ENCODE data around the gene OSBPL9. TPM values are rescaled to one million over a fixed set of nuclear protein-coding genes. Genes with fewer than 3 reads are reported as not detected.

OSBPL9 gene
- total RNA-seq, 2 donors from 2014 or later, result 94.1 to 114 TPM

DNA sequence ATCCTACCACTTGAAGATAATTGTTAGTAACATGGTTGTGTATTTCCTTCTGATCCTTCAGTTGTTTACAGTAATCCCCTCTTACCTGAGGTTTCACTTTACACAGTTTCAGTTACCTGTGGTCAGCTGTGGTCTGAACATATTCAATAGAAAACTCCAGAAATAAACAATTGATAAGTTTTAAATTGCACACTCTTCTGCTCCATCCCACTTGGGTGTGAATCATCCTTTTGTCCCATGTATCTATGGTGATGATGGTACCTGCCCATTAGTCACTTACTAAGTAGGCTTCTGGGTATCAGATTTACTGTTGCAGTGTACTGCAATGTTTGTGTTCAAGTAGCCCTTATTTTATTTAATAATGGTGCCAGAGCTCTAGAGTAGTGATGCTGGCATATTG lies 62.5 kb downstream of the OSBPL9 start:
- Histone ChIP-seq H3K4me1 (ENCODE audit: control insufficient read depth in 1 of 2, low read depth in 2 of 2) (peaks cover 12 to 18% of the 10 kb centered on the region in 2 donors), H3K9me3 (no peaks in the 10 kb centered on the region), H3K36me3 (no peaks in the 10 kb centered on the region), H3K4me3 (no peak overlapping the region), H3K27me3 (replicated peaks; ENCODE audit: insufficient read depth) (no peaks in the 10 kb centered on the region), H3K27ac (peak overlapping the region in 1 of 2 donors; percentile 73)
- TF ChIP-seq, protein P1, sequence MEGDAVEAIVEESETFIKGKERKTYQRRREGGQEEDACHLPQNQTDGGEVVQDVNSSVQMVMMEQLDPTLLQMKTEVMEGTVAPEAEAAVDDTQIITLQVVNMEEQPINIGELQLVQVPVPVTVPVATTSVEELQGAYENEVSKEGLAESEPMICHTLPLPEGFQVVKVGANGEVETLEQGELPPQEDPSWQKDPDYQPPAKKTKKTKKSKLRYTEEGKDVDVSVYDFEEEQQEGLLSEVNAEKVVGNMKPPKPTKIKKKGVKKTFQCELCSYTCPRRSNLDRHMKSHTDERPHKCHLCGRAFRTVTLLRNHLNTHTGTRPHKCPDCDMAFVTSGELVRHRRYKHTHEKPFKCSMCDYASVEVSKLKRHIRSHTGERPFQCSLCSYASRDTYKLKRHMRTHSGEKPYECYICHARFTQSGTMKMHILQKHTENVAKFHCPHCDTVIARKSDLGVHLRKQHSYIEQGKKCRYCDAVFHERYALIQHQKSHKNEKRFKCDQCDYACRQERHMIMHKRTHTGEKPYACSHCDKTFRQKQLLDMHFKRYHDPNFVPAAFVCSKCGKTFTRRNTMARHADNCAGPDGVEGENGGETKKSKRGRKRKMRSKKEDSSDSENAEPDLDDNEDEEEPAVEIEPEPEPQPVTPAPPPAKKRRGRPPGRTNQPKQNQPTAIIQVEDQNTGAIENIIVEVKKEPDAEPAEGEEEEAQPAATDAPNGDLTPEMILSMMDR (IDR thresholded peaks at IDR 0.05), result no peak
- DNase-seq (ENCODE audit: low spot score) (no peak), ATAC-seq (ENCODE audit: insufficient number of reproducible peaks, low FRiP score, low read depth) (no peak)

GRCh38 chr1:51684776-51685175 lies 67.9 kb downstream of the OSBPL9 start:
- peaks cover 24 to 33% of the 10 kb centered on the region in 2 donors for H3K4me1 ChIP-seq (ENCODE audit: control insufficient read depth in 1 of 2, low read depth in 2 of 2)
- no peak overlapping the region for H3K27ac ChIP-seq
- no peaks in the 10 kb centered on the region for H3K27me3 ChIP-seq (replicated peaks; ENCODE audit: insufficient read depth)
- ATAC-seq (ENCODE audit: insufficient number of reproducible peaks, low FRiP score, low read depth) (no peak), DNase-seq (ENCODE audit: low spot score) (no peak)
- TF ChIP-seq, protein P1 (IDR thresholded peaks at IDR 0.05), result no peak
- no peak overlapping the region for H3K4me3 ChIP-seq
- H3K36me3 ChIP-seq, result no peaks in the 10 kb centered on the region
- H3K9me3 ChIP-seq, result no peaks in the 10 kb centered on the region

DNA sequence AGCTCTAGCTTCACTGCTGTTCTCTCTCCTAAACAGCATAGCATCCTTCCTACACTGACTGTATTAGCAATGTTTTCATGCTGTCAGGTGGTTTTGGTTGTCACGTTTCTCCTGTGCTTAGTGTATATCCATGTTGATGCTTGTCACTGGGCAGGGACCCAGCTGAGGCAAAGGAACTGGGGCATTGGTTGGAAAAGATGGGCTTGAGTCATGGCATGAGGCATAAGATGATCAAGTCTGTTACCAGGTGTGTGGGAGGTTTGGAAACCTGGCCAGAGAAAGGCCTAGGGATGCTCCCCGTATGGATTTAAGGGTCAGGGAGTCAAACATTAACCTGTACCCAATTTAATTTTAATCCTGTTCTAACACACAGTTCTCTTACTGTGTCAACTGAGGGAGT lies 69.6 kb downstream of the OSBPL9 start:
- no peak overlapping the region for H3K4me3 ChIP-seq
- TF ChIP-seq, protein P1 (IDR thresholded peaks at IDR 0.05), result no peak
- H3K9me3 ChIP-seq, result no peaks in the 10 kb centered on the region
- no peaks in the 10 kb centered on the region for H3K36me3 ChIP-seq
- DNase-seq (ENCODE audit: low spot score) (no peak), ATAC-seq (ENCODE audit: insufficient number of reproducible peaks, low FRiP score, low read depth) (no peak)
- no peaks in the 10 kb centered on the region for H3K27me3 ChIP-seq (replicated peaks; ENCODE audit: insufficient read depth)
- no peak overlapping the region for H3K27ac ChIP-seq
- peaks cover 21 to 33% of the 10 kb centered on the region in 2 donors for H3K4me1 ChIP-seq (ENCODE audit: control insufficient read depth in 1 of 2, low read depth in 2 of 2)

DNA sequence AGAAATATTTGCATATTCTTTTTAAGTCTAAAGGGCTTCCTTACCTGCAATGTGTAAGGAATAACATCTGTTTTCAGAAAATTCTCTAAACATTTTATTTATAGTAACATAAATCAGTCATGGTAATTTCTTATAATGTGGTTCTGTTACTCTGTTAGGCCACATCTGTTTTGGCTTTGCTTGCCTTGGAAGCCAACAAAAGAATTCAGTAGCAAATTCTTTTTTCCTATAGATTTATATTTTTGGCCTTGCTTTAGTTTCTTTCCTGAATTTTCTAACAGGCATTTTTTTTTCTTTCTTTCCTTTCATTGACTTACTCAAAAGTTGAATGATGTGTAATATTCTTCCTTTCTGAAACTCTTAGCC lies 72.2 kb downstream of the OSBPL9 start:
- ATAC-seq (ENCODE audit: insufficient number of reproducible peaks, low FRiP score, low read depth), result no peak
- H3K9me3 ChIP-seq, result no peaks in the 10 kb centered on the region
- H3K36me3 ChIP-seq, result no peaks in the 10 kb centered on the region
- no peak for DNase-seq (ENCODE audit: low spot score)
- H3K4me3 ChIP-seq, result no peak overlapping the region
- peaks cover 32 to 45% of the 10 kb centered on the region in 2 donors for H3K4me1 ChIP-seq (ENCODE audit: control insufficient read depth in 1 of 2, low read depth in 2 of 2)
- H3K27ac ChIP-seq, result peak overlapping the region in 1 of 2 donors; percentile 24
- H3K27me3 ChIP-seq (replicated peaks; ENCODE audit: insufficient read depth), result no peaks in the 10 kb centered on the region
- TF ChIP-seq, protein P1 (IDR thresholded peaks at IDR 0.05), result no peak

DNA sequence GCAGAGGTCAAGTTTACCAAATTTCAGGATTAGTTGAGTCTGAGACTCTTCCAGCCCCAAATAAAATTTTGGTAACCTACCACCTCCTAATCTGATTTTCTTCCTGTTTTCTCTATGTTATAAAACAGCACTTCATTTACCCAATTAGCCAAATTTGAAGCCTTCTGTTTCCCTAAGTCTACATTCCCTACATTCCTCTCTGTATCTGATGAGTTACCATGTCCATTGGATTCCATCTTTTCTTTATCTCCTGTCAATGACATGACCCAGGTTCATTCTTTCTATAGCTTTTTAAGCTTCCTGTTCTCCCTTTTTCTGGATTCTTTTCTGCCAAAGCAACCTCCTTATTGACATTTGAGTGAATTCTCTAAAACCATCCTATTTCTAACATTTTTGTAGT lies 72.8 kb downstream of the OSBPL9 start:
- Histone ChIP-seq H3K27ac (peak overlapping the region in 1 of 2 donors; percentile 24), H3K4me1 (ENCODE audit: control insufficient read depth in 1 of 2, low read depth in 2 of 2) (peaks cover 32 to 45% of the 10 kb centered on the region in 2 donors)
- TF ChIP-seq, protein P1 (IDR thresholded peaks at IDR 0.05), result no peak

More for the DNA sequence above, 72.8 kb downstream of the OSBPL9 start:
- Histone ChIP-seq H3K9me3 (no peaks in the 10 kb centered on the region), H3K4me3 (no peak overlapping the region), H3K36me3 (no peaks in the 10 kb centered on the region), H3K27me3 (replicated peaks; ENCODE audit: insufficient read depth) (no peaks in the 10 kb centered on the region)
- ATAC-seq (ENCODE audit: insufficient number of reproducible peaks, low FRiP score, low read depth) (no peak), DNase-seq (ENCODE audit: low spot score) (no peak)
